ENCODE measurements around the gene HLX.

Gene HLX

GRCh38 chr1:220922951-220923350 is 43.7 kb downstream of the HLX start:
- Histone ChIP-seq H3K4me3 (ENCODE audit: low read length) (no peak overlapping the region), H3K9me3 (ENCODE audit: insufficient read depth, low read length) (no peaks in the 10 kb centered on the region), H2AFZ (ENCODE audit: low read depth, low read length) (no peak overlapping the region), H4K20me1 (ENCODE audit: insufficient read depth, low read length) (no peaks in the 10 kb centered on the region), H3K4me2 (ENCODE audit: low read length) (no peak overlapping the region), H3K9ac (ENCODE audit: low read length) (no peak overlapping the region), H3K27ac (ENCODE audit: low read length) (no peak overlapping the region), H3K79me2 (ENCODE audit: low read length) (no peaks in the 10 kb centered on the region), H3K4me1 (ENCODE audit: low read length) (peaks cover 2% of the 10 kb centered on the region), H3K36me3 (replicated peaks; ENCODE audit: low read depth, low read length) (no peaks in the 10 kb centered on the region), H3K27me3 (ENCODE audit: low read depth, low read length) (peaks cover 16% of the 10 kb centered on the region; the same call in 1 of the 2 replicates)
- TF ChIP-seq CTCF (IDR thresholded peaks at IDR 0.05; ENCODE audit: low read depth, low read length): no peak
- no peak for TF ChIP-seq EZH2phosphoT487 (IDR thresholded peaks at IDR 0.05; ENCODE audit: low read depth)

- Histone ChIP-seq H3K4me2 (ENCODE audit: low read length) (no peak overlapping the region), H3K4me1 (ENCODE audit: low read length) (peaks cover 10% of the 10 kb centered on the region), H3K27ac (ENCODE audit: low read length) (no peak overlapping the region), H3K9ac (ENCODE audit: low read length) (no peak overlapping the region), H3K79me2 (ENCODE audit: low read length) (no peaks in the 10 kb centered on the region), H2AFZ (ENCODE audit: low read depth, low read length) (no peak overlapping the region), H3K36me3 (replicated peaks; ENCODE audit: low read depth, low read length) (no peaks in the 10 kb centered on the region), H3K9me3 (ENCODE audit: insufficient read depth, low read length) (no peaks in the 10 kb centered on the region), H3K27me3 (ENCODE audit: low read depth, low read length) (peaks cover 16% of the 10 kb centered on the region; the same call in 1 of the 2 replicates), H4K20me1 (ENCODE audit: insufficient read depth, low read length) (no peaks in the 10 kb centered on the region), H3K4me3 (ENCODE audit: low read length) (no peak overlapping the region)
- TF ChIP-seq CTCF (IDR thresholded peaks at IDR 0.05; ENCODE audit: low read depth, low read length) (no peak), EZH2phosphoT487 (IDR thresholded peaks at IDR 0.05; ENCODE audit: low read depth) (no peak)
Measured at GRCh38 chr1:220924331-220924970, 45.2 kb downstream of the HLX start.

GRCh38 chr1:220925707-220926106 is 46.5 kb downstream of the HLX start:
- Histone ChIP-seq H2AFZ (ENCODE audit: low read depth, low read length) (no peak overlapping the region), H3K36me3 (replicated peaks; ENCODE audit: low read depth, low read length) (no peaks in the 10 kb centered on the region), H3K4me3 (ENCODE audit: low read length) (no peak overlapping the region), H3K4me1 (ENCODE audit: low read length) (peaks cover 10% of the 10 kb centered on the region), H4K20me1 (ENCODE audit: insufficient read depth, low read length) (no peaks in the 10 kb centered on the region), H3K4me2 (ENCODE audit: low read length) (no peak overlapping the region), H3K27ac (ENCODE audit: low read length) (no peak overlapping the region), H3K9ac (ENCODE audit: low read length) (no peak overlapping the region), H3K27me3 (ENCODE audit: low read depth, low read length) (peaks cover 10% of the 10 kb centered on the region; the same call in 1 of the 2 replicates), H3K79me2 (ENCODE audit: low read length) (no peaks in the 10 kb centered on the region), H3K9me3 (ENCODE audit: insufficient read depth, low read length) (no peaks in the 10 kb centered on the region)
- TF ChIP-seq EZH2phosphoT487 (IDR thresholded peaks at IDR 0.05; ENCODE audit: low read depth) (no peak), CTCF (IDR thresholded peaks at IDR 0.05; ENCODE audit: low read depth, low read length) (no peak)

GRCh38 chr1:220926146-220926545 is 46.9 kb downstream of the HLX start:
- Histone ChIP-seq H4K20me1 (ENCODE audit: insufficient read depth, low read length) (no peaks in the 10 kb centered on the region), H3K36me3 (replicated peaks; ENCODE audit: low read depth, low read length) (no peaks in the 10 kb centered on the region), H3K4me2 (ENCODE audit: low read length) (no peak overlapping the region), H2AFZ (ENCODE audit: low read depth, low read length) (no peak overlapping the region), H3K9me3 (ENCODE audit: insufficient read depth, low read length) (no peaks in the 10 kb centered on the region), H3K4me1 (ENCODE audit: low read length) (peaks cover 10% of the 10 kb centered on the region), H3K79me2 (ENCODE audit: low read length) (no peaks in the 10 kb centered on the region), H3K27me3 (ENCODE audit: low read depth, low read length) (peaks cover 6% of the 10 kb centered on the region; the same call in 1 of the 2 replicates), H3K4me3 (ENCODE audit: low read length) (no peak overlapping the region), H3K9ac (ENCODE audit: low read length) (no peak overlapping the region), H3K27ac (ENCODE audit: low read length) (no peak overlapping the region)
- TF ChIP-seq EZH2phosphoT487 (IDR thresholded peaks at IDR 0.05; ENCODE audit: low read depth) (no peak), CTCF (IDR thresholded peaks at IDR 0.05; ENCODE audit: low read depth, low read length) (no peak)
